Ishikawa (cell line): Measurements from ENCODE around the gene TRPM1.

ENCODE experiments used
- EGR1 ChIP-seq: IDR thresholded peaks from 2 replicates; pipeline ENCODE4 v1.6.1; 2012
- MAX ChIP-seq: IDR thresholded peaks from 2 replicates; pipeline ENCODE4 v1.6.1; 2012

- no peak for TF ChIP-seq EGR1
- no peak for TF ChIP-seq MAX
These were observed 137.8 kb downstream of the TRPM1 start for GRCh38 chr15:30963681-30964080.
